Measurements from ENCODE around the gene ACTR3C. TPM values are rescaled to one million over a fixed set of nuclear protein-coding genes. Genes with fewer than 3 reads are reported as not detected.
"Not testable (repeated sequence)": the region's sequence is repeated elsewhere in the genome, so short reads cannot be mapped to it uniquely, and the experiment has no call there.

Gene ACTR3C
- total RNA-seq, 1 donor from 2014 or later: 9.8 TPM

DNA sequence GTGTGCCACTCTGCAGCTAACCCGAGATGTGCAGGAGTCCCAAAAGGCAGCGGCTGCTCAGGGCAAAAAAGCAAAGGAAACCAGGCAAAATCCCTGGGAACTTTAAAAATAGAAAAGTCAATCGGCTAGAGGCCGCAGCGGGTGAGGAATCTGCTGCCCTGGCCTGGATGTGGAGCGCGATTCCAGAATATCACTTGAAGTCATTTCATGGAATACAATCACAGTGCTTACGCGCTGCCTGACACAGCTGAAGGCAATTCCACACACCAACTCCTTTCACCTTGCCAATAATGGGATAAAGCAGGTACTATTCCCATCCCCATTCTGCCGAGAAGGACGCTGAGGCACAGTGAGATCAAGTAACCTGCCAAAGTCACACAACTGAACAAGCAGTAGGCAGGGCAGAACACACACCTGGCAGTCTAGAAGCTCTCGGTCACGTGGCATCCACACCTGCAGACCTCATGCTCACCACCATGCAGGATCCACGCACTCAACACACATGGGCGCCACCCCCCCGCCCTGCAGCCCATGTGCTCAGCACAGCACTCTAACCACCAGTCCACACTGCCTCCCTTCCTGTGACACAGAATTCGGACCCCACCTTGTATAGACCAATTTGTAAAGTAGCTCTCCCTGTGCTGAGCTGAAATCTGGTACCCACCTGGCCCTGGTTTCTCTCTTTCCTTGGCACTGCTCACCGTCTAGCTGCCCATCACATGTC, 53.1 kb downstream of the ACTR3C start:
- H3K4me3 Mint-ChIP-seq; H3K4me1 Mint-ChIP-seq (ENCODE audit: low read depth); intact Hi-C loops (cut with micrococcal nuclease); H3K27me3 Mint-ChIP-seq (ENCODE audit: insufficient read depth); H3K27ac Mint-ChIP-seq; H3K36me3 Mint-ChIP-seq (ENCODE audit: low read depth); DNase-seq (ENCODE audit: low spot score); H3K9me3 Mint-ChIP-seq: not testable (repeated sequence)

DNA sequence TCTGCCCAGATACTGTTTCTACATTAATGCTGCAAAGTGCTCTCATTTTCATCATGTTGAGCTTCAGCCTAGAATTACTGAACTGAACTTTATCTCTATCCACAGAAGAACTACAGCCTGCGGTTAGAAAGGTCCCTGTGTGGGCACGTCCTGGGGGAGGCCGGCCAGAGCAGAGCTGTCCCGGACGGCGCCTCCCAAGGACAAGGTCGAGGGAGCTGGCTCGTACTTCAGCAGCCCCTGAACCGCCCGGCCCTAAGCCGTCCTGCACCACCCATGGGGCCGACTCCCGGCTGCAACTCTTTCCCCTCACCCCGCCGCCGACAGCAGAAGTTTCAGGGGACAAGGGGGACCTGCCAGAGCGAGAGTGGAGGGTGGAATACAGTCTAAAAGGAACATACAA, 54.5 kb downstream of the ACTR3C start:
- intact Hi-C loops (cut with micrococcal nuclease); H3K4me3 Mint-ChIP-seq; H3K27me3 Mint-ChIP-seq (ENCODE audit: insufficient read depth): not testable (repeated sequence)

GRCh38 chr7:150268287-150268686, 55.1 kb downstream of the ACTR3C start:
- H3K27me3 Mint-ChIP-seq (ENCODE audit: insufficient read depth); H3K9me3 Mint-ChIP-seq; DNase-seq (ENCODE audit: low spot score); H3K4me1 Mint-ChIP-seq (ENCODE audit: low read depth); intact Hi-C loops (cut with micrococcal nuclease); H3K27ac Mint-ChIP-seq; H3K4me3 Mint-ChIP-seq; H3K36me3 Mint-ChIP-seq (ENCODE audit: low read depth): not testable (repeated sequence)

More for the DNA sequence above, 54.5 kb downstream of the ACTR3C start:
- not testable (repeated sequence) for H3K9me3 Mint-ChIP-seq; H3K36me3 Mint-ChIP-seq (ENCODE audit: low read depth); H3K4me1 Mint-ChIP-seq (ENCODE audit: low read depth); H3K27ac Mint-ChIP-seq; DNase-seq (ENCODE audit: low spot score)

- H3K36me3 Mint-ChIP-seq (ENCODE audit: low read depth); H3K4me1 Mint-ChIP-seq (ENCODE audit: low read depth); H3K27me3 Mint-ChIP-seq (ENCODE audit: insufficient read depth); DNase-seq (ENCODE audit: low spot score); H3K4me3 Mint-ChIP-seq; H3K9me3 Mint-ChIP-seq; intact Hi-C loops (cut with micrococcal nuclease); H3K27ac Mint-ChIP-seq: not testable (repeated sequence)
These were observed 56.2 kb downstream of the ACTR3C start for GRCh38 chr7:150266953-150267665.

- H3K27me3 Mint-ChIP-seq (ENCODE audit: insufficient read depth); DNase-seq (ENCODE audit: low spot score); H3K4me3 Mint-ChIP-seq; H3K9me3 Mint-ChIP-seq; H3K4me1 Mint-ChIP-seq (ENCODE audit: low read depth); H3K36me3 Mint-ChIP-seq (ENCODE audit: low read depth); H3K27ac Mint-ChIP-seq; intact Hi-C loops (cut with micrococcal nuclease): not testable (repeated sequence)
These were observed 60.7 kb downstream of the ACTR3C start for GRCh38 chr7:150262656-150263055.

DNA sequence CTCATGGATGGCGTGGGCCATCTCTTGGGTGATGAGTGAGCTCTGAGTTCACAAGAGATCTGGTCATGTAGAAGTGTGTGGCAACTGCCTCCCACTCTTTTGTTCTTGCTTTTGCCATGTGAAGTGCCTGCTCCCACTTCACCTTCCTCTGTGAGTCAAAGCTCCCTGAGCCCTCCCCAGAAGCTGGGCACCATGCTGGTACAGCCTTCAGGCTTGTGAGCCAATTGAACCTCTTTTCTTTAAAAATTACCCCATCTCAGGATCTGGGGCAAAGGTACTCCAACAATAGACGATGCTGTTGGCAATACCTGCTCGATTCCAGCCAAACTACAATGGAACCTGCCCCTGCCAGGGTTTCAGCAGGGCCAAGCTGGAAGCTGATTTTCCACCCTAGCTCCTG, 75.6 kb downstream of the ACTR3C start:
- H3K9me3 Mint-ChIP-seq; H3K27me3 Mint-ChIP-seq (ENCODE audit: insufficient read depth); H3K36me3 Mint-ChIP-seq (ENCODE audit: low read depth); H3K4me1 Mint-ChIP-seq (ENCODE audit: low read depth); H3K4me3 Mint-ChIP-seq; H3K27ac Mint-ChIP-seq; intact Hi-C loops (cut with micrococcal nuclease); DNase-seq (ENCODE audit: low spot score): not testable (repeated sequence)

DNA sequence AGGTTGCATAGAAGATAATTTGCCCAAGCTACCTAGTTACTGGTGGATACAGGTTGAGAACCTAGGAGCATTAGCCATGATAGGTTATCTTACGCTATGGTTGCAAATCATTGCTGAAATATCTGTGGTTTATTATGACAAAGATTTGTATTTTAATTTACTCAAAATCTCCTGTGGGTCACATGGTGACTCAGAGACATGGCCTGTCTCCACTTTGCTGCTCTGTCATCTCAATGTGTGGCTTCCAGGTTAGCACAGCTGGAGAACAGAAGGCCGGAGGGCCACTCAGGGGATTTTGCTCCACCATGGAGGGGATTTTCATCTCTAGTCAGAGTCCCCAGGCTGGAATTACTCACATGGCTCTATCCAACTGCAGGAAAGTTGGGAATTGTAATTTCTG, 78.1 kb downstream of the ACTR3C start:
- H3K4me1 Mint-ChIP-seq (ENCODE audit: low read depth); H3K4me3 Mint-ChIP-seq; H3K27ac Mint-ChIP-seq; H3K9me3 Mint-ChIP-seq; DNase-seq (ENCODE audit: low spot score); H3K36me3 Mint-ChIP-seq (ENCODE audit: low read depth); H3K27me3 Mint-ChIP-seq (ENCODE audit: insufficient read depth); intact Hi-C loops (cut with micrococcal nuclease): not testable (repeated sequence)

- H3K27me3 Mint-ChIP-seq (ENCODE audit: insufficient read depth); H3K27ac Mint-ChIP-seq; DNase-seq (ENCODE audit: low spot score); intact Hi-C loops (cut with micrococcal nuclease); H3K4me3 Mint-ChIP-seq; H3K36me3 Mint-ChIP-seq (ENCODE audit: low read depth); H3K9me3 Mint-ChIP-seq; H3K4me1 Mint-ChIP-seq (ENCODE audit: low read depth): not testable (repeated sequence)
These were observed 80.4 kb downstream of the ACTR3C start for GRCh38 chr7:150242935-150243334.

- H3K4me3 Mint-ChIP-seq; H3K36me3 Mint-ChIP-seq (ENCODE audit: low read depth); DNase-seq (ENCODE audit: low spot score); H3K27ac Mint-ChIP-seq; intact Hi-C loops (cut with micrococcal nuclease); H3K9me3 Mint-ChIP-seq; H3K4me1 Mint-ChIP-seq (ENCODE audit: low read depth): not testable (repeated sequence)
- H3K27me3 Mint-ChIP-seq (ENCODE audit: insufficient read depth): peaks cover 22% of the 10 kb centered on the region
These were observed 97.9 kb downstream of the ACTR3C start for GRCh38 chr7:150225444-150225843.

DNA sequence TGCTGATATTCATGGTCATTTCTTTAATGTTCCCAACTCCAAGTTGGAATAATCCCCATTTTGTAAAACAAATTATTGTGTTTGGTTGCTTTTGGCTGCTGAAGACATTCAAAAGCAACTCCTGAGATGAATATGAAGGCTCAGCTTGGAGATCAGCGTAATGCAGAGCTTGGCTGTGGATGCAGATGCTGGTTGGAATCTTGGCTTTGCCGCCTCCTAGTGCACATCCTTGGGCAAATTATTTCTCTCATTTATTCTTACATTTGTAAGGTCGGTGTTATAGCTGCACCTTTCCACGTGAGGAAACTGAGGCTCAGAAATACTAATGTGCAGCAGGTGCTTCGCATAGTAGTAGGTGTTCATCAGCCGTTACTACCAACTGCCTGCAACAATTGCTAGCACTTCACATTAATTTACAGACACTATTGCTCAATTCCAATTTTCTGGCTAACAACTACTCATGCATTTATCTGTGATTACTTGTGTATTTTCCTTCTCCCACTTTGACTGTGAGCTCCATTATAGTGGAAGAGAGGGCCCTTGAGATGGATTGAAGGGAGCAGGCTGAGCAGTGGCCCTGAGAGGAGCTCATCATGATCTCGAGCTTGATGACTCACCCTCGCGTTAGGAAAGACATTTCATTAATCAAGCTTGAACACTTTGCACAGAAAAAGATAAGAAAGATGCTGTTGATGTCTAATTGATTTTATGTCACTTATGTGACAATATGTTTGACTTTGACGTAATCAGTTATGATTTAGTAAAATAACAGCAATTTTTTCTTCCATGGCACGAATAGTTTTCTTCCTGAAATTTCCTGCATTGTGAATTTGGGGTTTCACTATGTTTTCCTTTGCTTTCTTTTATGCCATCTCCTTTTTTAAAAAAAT, 101.0 kb downstream of the ACTR3C start:
- intact Hi-C loops (cut with micrococcal nuclease); DNase-seq (ENCODE audit: low spot score): not testable (repeated sequence)

GRCh38 chr7:150220673-150221181, 102.6 kb downstream of the ACTR3C start:
- H3K4me3 Mint-ChIP-seq; H3K4me1 Mint-ChIP-seq (ENCODE audit: low read depth); H3K27ac Mint-ChIP-seq; H3K9me3 Mint-ChIP-seq; H3K36me3 Mint-ChIP-seq (ENCODE audit: low read depth); DNase-seq (ENCODE audit: low spot score); intact Hi-C loops (cut with micrococcal nuclease): not testable (repeated sequence)
- H3K27me3 Mint-ChIP-seq (ENCODE audit: insufficient read depth): peaks cover 23% of the 10 kb centered on the region

More for the DNA sequence above, 101.0 kb downstream of the ACTR3C start:
- H3K27me3 Mint-ChIP-seq (ENCODE audit: insufficient read depth): peaks cover 25% of the 10 kb centered on the region
- H3K36me3 Mint-ChIP-seq (ENCODE audit: low read depth); H3K9me3 Mint-ChIP-seq; H3K4me3 Mint-ChIP-seq; H3K27ac Mint-ChIP-seq; H3K4me1 Mint-ChIP-seq (ENCODE audit: low read depth): not testable (repeated sequence)

DNA sequence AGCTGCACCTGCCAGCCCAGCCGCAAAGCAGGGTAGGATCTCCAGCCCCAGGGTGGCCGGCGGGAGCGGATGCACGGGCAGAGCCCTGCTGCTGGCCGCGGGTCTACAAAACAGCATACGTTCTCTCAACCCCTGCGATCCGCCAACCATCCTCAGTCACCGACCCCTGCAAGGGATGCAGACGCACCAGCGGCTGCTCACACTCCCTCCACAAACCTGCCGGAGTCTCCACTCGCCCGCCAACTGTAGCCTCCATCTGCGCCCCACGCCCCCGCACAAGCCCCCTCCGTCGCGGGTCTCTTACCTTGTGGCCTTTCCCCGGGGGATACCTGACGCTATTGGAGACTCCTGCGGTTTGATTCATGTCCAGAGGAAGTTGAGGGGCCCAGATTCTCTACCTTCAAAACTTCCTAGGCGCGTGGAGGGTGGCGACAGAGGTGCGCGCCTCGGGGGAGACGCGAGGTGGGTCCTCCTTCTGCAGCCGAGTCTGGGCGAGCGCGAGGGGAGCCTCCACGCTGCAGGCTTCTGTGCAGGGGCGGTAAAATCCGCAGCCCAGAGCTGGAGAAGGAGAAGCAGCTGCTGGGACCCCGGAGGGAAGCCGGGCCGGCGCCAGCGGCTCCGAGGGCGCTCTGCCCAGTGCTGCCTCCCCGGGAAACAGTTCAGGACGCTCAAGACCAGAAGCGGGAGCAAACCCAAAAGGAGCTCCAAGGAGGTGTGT, 103.2 kb downstream of the ACTR3C start:
- H3K4me1 Mint-ChIP-seq (ENCODE audit: low read depth); intact Hi-C loops (cut with micrococcal nuclease); H3K27ac Mint-ChIP-seq; DNase-seq (ENCODE audit: low spot score); H3K4me3 Mint-ChIP-seq; H3K36me3 Mint-ChIP-seq (ENCODE audit: low read depth); H3K9me3 Mint-ChIP-seq: not testable (repeated sequence)
- peaks cover 20% of the 10 kb centered on the region for H3K27me3 Mint-ChIP-seq (ENCODE audit: insufficient read depth)
